ENCODE results near the gene TTLL10.

GRCh38 chr1:1163538-1164070, 10.1 kb upstream of the TTLL10 start:
- no peak for TF ChIP-seq CTCF (conservative IDR thresholded peaks at IDR 0.05; ENCODE audit: low read depth, low read length)
- TF ChIP-seq RAD21 (IDR thresholded peaks at IDR 0.05; ENCODE audit: low read length): no peak
- TF ChIP-seq POLR2A (IDR thresholded peaks at IDR 0.05; ENCODE audit: low read depth, low read length): no peak
- no peak for TF ChIP-seq SMC3 (IDR thresholded peaks at IDR 0.05; ENCODE audit: low read depth, low read length)
- no peak for TF ChIP-seq CEBPB (IDR thresholded peaks at IDR 0.05; ENCODE audit: low read depth, low read length)
- TF ChIP-seq MAZ (IDR thresholded peaks at IDR 0.05; ENCODE audit: borderline replicate concordance, low read depth, low read length): no peak
- no peak for TF ChIP-seq BHLHE40 (IDR thresholded peaks at IDR 0.05; ENCODE audit: low read depth, low read length)
